Fibroblast of skin of right quadriceps (primary cell): ENCODE data around the gene GATAD2B.
"Not testable (repeated sequence)": the region's sequence is repeated elsewhere in the genome, so short reads cannot be mapped to it uniquely, and the experiment has no call there.

Experiments
- DNase-seq: peaks from one replicate; pipeline ENCODE4 v3.0.0-alpha.2; 2013

Gene GATAD2B

DNA sequence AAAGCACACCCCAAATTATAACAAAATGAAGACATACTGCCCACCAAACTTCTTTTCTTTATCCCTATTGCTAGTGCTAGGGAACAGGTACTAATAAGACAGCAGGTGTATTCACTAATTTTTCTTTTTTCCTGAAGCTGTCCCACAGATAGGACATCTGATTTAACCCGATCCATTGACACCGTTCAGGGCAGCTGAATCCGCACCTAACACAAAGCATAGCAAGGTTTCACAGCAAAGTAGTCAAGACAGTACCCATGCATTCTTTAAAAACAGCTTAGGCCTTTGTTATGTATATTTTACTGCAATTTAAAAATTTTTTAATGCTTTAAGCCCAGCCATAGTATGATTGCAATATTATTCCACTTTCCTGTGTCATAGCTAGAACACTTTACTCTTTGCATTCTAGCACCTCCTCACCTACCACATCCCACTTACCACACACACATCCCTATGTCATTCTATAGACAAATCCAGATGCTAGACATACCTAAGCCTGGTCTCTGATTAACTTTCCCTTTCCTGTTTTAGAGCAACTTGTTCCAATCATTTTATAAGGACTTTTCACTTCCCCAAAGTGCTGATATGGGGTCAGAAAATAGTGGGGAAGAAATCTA is 40.4 kb downstream of the GATAD2B start:
- peak; percentile 13 for DNase-seq

DNA sequence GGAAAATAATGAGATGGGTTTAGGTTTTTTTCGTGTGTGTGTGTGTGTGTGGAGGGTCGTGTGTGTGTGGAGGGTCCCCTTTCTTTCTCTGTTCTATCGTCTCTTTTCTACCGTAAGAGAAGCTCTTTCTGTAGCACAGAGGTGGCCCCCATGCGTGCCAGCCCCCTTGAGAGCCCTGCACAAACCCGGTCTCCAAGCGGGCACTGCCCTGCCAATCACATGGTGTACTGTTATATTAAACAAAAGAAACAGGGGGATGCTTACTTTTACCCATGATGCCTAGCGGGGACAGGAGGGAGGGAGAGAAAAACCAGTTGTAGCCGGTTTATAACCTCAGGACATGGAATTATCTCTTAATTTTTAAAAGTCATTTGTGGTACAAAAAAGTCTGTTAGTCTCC is 41.0 kb downstream of the GATAD2B start:
- DNase-seq, result peak; percentile 57

DNA sequence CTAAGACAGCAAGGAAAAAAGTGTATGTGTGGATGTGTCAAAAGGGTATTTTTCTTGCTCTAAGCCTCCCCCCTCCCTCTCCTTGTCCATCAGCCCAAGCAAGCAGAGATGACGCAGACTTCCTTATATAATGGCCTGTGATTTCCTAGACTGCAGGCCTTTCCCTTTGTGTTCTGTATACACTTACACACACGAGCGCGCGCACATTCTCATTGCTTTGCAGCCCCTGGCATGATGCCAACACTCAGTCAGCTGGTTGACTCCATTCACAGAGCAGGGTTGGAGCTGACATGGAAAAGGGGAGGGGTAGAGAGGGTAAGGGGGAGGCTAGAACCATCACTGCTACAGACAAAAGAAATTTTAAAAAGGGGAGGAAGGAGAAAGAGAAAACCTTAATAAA is 41.8 kb downstream of the GATAD2B start:
- peak; percentile 96 for DNase-seq

DNA sequence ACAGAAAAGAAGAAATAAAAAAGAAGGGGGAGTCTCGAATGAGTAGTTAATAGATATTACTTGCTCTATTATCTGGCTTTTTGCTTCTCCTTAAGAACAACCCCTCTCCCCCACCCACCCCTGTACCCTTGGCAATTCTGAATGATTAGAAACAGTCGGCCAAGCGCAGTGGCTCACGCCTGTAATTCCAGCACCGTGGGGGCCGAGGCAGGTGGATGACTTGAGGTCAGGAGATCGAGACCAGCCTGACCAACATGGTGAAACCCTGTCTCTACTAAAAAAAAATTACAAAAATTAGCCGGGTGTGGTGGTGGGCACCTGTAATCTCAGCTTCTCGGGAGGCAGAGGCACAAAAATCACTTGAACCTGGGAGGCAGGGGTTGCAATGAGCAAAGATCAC is 42.7 kb downstream of the GATAD2B start:
- DNase-seq, result no peak

DNA sequence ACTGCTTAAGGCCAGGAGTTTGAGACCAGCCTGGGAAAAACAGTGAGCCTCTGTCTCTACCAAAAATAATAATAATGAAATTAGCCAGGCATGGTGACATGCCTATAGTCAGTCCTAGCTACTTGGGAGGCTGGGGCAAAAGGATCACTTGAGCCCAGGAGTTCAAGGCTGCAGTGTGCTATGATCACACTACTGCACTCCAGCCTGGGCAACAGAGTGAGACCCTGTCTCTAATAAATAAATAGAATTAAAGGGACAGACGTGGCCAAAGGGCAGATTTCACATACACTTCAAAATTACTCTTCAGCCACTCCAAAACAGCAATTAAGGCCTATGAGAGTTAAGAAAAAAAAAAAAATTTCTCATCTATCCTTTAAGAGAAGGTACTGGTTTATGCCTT is 45.7 kb downstream of the GATAD2B start:
- DNase-seq, result no peak

DNA sequence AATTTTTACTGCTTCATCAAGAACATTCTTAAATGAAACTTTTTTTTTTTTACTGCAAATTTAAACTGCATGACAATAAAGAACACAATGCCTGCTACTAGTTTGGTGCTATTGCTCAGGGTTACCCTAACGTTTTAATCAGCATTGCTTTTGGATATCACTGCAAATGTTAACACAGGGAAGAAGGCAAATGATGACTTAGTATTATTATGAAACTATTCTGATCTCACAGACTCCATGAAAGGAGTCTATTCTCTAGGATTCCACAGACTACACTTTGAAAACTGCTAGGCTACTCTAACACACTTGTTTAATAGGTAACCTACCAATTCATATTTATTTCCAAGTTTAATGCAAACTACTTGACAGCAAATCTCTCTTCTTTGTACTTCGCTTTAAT is 49.8 kb downstream of the GATAD2B start:
- no peak for DNase-seq

DNA sequence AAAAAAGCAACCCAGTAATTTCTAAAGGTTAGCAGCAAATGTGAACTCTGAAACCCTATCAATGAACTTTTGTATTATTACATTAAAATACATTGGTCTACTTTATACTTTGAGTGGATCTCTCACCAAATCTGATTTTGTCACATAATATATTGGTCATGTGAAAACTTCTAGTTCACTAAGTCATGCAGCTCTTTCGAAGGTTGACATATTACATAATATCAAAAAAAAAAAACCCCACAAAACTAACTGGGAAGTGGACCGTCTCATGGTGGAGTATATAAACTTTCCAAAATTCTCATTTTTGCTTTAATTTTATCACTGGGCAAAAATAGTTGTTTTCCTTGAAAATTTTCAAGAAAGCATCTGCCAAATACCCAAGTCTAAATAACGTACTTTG is 50.4 kb downstream of the GATAD2B start:
- no peak for DNase-seq

DNA sequence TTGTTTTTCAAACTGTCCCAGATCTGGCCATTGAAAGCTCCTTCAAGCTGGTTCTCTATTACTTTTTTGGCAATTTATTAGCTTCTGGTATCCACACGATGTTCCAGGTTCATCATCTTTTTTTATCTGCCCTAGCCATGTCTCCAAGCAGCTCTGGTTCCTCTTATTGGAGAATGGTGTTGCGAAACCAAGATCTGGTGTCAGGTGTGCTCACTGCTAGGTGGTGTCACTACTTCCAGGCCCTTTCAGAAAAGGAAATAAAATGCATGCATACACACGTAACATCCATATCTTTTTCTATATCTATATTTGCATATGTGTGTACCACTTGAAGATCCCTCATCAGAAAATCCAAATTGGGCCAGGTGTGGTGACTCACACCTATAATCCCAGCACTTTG is 53.3 kb downstream of the GATAD2B start:
- no peak for DNase-seq

DNA sequence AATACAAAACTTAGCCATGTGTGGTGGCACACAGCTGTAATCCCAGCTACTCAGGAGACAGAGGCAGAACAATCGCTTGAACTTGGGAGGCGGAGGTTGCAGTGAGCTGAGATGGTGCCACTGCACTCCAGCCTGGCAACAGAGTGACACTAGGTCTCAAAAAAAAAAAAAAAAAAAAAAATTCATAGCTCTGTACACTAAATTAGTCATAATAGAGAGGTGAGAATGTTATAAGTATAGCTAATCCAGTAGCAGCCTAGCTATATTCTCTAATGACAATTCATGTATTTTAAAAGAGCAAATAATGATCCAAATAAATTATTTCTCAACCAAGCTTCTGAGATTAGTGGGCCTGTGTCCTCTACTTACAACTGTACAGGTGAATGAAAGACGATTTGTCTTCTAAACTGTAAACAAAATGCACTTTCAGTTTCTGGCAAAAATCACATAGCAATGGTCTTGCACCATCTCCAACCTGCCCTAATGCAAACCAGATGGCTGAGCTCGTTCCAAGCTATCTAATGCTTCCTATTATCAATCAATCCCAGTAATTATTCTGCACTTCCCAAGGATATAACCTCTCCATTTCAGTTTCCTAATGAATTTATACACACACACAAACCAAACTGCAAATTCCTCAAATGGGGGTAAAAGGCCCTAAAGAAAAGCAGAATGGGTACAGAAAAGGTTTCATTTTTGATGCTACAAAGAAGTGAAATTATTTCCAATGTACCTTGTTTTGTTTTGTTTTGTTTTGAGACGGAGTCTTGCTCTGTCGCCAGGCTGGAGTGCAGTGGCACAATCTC is 56.5 kb downstream of the GATAD2B start:
- DNase-seq, result peak; percentile 71

DNA sequence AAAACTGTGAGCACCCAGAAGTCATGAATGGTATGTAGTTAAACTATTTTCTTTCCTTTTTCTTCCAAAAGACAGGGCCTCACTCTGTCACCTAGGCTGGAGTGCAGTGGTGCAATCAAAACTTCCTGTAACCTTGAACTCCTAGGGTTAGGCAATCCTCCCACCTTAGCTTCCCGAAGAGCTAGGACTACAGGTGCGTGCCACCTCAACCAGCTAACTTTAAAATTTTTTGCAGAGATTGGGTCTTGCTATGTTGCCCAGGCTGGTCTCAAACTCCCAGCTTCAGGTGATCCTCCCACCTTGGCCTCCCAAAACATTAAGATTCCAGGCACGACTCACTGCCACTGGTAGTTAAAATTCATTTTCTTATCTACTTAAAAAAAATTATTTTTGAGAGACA is 62.5 kb downstream of the GATAD2B start:
- no peak for DNase-seq

DNA sequence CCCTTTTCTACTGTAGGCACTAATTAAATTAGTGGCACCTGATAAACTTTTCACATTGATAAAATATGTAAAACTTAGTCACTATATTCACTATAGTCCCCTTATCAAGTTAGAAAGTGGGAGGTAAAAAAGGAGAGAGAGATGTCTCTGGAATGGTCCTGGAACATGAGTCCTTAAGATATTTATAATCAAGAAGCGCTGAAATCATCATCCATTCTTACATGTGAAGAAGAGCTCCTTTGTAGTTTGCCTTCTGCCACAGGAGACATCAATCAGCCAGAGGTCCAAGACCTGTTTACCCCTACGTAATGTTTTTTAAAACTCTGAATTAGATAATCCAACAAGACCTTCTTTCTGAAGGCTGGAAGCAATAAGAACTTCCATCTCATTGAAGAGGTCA is 65.3 kb downstream of the GATAD2B start:
- no peak for DNase-seq

DNA sequence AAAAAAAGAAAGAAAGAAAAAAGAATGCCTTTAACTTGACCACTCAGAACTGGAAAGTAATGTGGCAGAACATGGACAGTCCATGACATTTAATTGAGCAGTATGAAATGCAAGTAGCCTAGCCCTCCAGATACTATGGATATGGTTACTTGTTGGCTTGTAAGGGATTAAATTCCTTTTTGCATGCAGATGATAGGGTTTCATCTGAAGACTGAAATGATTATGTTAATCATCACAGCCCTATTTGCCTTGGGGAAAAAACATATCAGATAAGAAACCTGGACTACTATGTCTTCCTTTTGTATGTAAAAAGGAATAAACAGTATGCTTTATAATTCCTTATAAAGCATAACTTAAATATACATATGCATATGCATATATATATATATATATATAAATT is 66.0 kb downstream of the GATAD2B start:
- no peak for DNase-seq

DNA sequence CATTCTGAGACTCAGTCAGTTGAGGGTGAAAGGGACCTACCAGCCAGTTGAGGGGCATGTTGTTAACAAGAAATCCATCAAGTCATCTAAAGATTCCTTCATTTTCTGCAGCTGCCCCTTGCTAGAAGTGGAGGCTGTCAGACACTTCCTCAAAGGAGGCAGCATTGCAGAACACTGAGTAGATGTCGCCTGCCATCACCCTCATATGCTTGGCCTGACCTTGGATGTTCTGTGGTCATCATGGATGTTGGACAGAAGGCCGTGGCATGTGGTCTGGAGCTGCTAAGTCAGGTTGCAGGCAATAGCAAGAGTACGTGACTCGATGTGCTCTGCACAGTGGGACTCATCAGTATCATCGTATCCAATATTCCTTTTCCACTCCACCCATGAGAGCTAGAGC is 70.6 kb downstream of the GATAD2B start:
- no peak for DNase-seq

DNA sequence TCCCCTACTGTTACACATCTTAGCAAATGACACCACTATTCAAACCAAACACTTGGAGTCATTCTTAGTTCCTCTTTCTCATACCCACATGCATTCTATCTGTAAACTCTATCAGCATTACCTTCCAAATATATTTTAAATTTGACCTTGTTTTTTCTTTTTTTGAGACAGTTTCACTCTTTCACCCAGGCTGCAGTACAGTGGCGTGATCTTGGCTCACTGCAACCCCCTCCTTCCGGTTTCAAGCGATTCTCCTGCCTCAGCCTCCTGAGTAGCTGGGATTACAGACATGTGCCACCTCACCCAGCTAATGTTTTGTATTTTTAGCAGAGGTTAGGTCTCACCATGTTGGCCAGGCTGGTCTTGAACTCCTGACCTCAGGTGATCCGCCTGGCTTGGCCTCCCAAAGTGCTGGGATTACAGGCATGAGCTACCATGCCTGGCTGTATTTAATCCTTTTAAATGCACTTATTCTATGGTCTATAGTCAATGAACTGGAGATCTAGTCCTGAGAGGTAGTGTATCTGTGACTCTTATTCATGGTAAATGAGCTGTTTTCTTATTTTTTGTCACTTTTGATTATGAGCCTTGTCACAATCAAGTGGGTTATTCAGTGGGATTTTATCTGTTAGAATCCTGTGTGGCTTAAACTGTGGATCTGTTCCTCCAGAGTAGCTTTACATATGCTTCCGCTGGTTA is 73.1 kb downstream of the GATAD2B start:
- no peak for DNase-seq

DNA sequence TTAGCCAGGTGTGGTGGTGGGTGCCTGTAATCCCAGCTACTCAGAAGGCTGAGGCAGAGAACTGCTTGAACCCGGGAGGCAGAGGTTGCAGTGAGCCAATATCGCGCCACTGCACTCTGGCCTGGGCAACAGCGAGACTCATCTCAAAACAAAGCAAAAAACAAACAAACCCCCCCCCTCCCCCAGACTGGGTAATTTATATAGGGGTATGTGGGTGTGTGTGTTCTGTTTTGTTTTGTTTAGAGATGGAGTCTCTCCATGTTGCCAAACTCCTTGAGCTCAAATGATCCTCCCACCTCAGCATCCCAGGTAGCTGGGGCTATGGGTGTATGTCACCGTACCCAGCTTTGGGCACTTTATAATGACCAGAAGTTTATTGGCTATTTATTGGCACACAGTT is 74.0 kb downstream of the GATAD2B start:
- DNase-seq, result no peak

DNA sequence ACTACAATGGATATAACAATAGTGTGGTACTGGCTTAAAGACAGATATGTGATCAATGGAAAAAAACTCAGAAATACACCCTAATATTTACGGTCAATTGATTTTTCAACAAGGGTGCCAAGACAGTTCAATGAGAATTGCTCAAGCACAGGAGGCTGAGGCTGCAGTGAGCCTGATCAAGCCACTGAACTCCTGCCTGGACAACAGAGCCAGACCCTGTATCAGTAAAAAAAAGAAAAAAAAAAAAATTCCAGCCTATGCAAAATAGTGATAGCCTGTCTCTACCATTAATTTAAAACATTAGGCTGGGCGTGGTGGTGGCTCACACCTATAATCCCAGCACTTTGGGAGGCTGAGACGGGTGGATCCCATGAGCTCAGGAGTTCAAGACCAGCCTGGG is 77.6 kb downstream of the GATAD2B start:
- no peak for DNase-seq

DNA sequence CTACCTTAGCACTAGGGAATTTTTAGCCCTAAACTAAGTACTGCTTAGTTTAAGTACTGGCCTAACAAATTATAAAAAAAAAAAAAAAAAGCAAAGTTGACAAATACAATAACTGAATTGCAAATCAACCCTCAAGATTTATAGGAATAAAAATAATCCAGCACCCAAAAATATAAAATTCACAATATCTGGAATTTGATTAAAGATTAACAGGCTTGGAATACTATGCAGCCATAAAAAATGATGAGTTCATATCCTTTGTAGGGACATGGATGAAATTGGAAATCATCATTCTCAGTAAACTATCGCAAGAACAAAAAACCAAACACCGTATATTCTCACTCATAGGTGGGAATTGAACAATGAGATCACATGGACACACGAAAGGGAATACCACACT is 78.4 kb downstream of the GATAD2B start:
- DNase-seq, result not testable (repeated sequence)

DNA sequence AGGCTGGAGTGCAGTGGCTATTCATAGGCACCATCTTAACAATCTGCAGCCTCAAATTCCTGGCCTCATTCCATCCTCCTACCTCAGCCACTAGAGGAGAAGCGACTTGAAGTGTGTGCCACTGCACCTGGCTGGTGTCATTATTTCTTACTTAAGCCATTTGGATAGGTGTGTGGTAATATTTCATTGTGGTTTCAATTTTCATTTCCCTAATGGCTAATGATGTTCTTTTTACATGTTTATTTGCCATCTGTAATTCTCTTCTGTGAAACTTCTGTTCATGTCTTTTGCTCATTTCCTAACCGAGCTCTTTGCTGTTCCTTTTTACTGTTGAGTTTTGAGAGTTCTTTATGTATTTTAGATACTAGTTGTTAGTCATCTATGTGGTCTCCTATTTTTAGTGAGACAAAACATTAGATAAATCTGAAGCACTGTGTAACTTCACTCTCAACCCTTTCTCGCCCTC is 80.7 kb downstream of the GATAD2B start:
- DNase-seq, result no peak

DNA sequence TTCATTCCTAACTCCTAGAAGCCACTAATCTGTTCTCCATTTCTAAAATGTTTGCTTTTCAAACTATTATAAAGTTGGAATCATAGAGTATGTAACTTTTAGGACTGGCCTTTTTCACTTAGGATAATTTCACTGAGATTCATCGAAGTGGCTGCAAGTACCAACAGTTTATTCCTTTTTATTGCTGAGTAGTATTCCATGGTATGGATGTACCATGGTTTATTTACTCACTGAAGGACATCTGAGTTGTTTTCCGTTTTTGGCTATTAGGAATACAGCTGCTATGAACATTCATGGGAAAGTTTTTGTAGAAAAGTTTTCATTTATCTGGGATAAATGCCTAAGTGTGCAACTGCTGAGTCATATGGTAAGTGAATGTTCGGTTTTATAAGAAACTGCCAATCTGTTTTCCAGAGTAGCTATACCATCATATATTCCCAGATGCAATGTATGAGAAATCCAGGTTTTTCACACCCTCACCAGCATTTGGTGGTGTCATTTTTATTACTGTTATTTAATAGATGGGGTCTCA is 81.2 kb downstream of the GATAD2B start:
- peak; percentile 24 for DNase-seq

DNA sequence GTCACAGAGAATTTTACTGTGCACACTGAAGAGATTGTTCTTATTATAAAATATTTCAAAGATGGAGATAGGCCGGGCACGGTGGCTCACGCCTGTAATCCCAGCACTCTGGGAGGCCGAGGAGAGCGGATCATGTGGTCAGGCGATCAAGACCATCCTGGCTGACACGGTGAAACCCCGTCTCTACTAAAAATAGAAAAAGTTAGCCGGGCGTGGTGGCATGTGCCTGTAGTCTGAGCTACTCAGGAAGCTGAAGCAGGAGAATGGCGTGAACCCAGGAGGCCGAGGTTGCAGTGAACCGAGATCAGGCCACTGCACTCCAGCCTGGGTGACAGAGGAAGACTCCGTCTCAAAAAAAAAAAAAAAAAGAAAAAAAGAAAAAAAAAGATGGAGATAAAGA is 82.0 kb downstream of the GATAD2B start:
- not testable (repeated sequence) for DNase-seq

DNA sequence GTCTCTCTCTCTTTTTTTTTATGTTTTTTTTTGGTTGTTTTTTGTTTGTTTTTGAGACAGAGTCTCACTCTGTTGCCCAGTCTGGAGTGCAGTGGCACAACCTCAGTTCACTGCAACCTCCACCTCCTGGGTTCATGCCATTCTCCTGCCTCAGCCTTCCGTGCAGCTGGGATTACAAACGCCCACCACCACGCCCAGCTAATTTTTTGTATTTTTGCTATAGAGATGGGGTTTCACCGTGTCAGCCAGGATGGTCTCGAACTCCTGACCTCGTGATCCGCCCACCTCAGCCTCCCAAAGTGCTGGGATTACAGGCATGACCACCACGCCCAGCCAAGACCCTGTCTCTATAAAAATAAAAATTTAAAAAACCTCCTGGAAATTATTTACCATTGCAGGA is 88.8 kb downstream of the GATAD2B start:
- not testable (repeated sequence) for DNase-seq

DNA sequence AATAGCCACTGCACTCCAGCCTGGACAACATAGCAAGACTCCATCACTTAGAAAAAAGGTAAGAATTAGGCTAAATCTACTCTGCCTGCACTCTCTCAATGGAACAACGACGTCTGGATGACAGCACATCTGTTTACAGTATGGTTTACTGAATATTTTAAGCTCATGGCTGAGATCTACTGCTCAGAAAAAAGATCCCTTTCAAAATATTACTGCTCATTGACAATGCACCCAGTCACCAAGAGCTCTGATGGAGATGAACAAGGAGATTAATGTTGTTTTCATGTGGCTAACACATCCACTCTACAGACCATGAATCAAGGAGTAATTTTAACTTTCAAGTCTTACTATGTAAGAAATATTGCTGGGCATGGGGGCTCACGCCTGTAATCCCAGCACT is 89.6 kb downstream of the GATAD2B start:
- DNase-seq, result no peak

DNA sequence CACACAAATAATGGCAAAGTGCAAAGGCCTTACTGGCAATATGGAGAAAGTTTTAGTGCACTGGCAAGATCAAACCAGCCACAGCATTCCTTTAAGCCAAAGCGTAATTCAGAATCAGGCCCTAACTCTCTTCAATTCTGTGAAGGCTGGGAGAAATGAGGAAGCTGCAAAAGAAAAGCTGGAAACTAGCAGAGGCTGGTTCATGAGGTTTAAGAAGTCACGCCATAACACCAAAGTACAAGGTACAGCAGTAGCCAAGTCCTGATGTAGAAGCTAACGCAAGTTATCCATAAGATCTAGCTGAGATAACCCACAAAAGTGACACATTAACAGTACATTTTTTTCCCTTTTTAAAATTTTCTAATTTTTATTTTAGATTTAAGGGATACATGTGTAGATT is 90.5 kb downstream of the GATAD2B start:
- no peak for DNase-seq

DNA sequence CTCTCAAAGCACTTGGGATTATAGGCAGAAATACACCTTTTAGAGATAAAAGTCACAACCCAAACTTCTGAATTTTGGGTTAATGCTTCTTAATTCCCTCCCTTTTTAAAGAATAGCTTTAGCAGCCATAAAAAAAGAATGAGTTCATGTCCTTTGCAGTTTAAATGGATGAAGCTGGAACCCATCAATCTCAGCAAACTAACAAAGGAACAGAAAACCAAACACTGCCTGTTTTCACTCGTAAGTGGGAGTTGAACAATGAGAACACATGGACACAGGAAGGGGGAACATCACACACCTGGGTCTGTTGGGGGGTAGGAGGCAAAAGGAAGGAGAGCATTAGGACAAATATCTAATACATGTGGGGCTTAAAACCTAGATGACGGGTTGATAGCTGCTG is 91.7 kb downstream of the GATAD2B start:
- DNase-seq, result no peak
